ENCODE data around the gene RXFP3. TPM values are rescaled to one million over a fixed set of nuclear protein-coding genes. Genes with fewer than 3 reads are reported as not detected.

The RXFP3 gene
- total and polyA plus RNA-seq, 2 of the 8 experiments (the other 6 are each of a cell fraction or from before 2014, with no cell fraction given) = 0.15 TPM; not detected in 1

DNA sequence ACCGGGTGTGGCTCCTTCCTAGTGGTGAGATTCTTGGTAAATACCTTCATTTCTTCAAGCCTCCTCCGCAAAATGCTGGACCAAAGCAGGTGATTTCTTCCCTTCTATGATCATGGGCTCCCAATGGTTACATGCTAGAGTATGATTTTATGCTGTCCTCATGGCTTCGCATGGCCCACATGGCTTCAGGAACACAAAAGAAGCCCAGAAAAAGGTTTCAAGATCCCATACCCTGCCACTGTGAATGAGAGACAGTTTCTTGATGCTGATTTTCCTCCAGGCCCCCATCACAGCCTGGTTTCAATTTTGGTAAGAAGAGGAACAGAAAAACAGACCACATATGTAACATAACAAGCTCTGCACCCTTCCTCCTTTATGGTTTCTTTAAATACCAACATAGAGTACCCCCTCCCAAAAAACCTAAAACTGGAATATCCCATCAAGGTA, 2.4 kb upstream of the RXFP3 start:
- Histone ChIP-seq H2BK5ac (ENCODE audit: low read depth, low read length) (no peak overlapping the region), H3K27ac (ENCODE audit: low read depth, low read length) (no peak overlapping the region), H4K8ac (ENCODE audit: extremely low read depth, insufficient read depth, low read length) (no peak overlapping the region), H3K9me3 (ENCODE audit: insufficient read depth in 2 of 2, low read depth in 1 of 2, low read length in 1 of 2) (no peaks in the 10 kb centered on the region), H3K56ac (replicated peaks; ENCODE audit: insufficient read length, low read depth, low read length) (no peak overlapping the region), H4K91ac (replicated peaks; ENCODE audit: insufficient read length, low read length) (no peak overlapping the region), H3K36me3 (ENCODE audit: control insufficient read depth in 2 of 4, insufficient read depth in 4 of 4, low read length in 3 of 4) (no peaks in the 10 kb centered on the region), H3K4me3 (ENCODE audit: extremely low read depth in 1 of 4, insufficient read depth in 2 of 4, low read depth in 3 of 4, low read length in 4 of 4) (no peak overlapping the region), H2BK15ac (ENCODE audit: low read length) (no peak overlapping the region), H4K20me1 (replicated peaks in 1 of 2; ENCODE audit: control insufficient read depth in 1 of 2, insufficient read depth in 2 of 2, low read length in 2 of 2) (no peaks in the 10 kb centered on the region), H3K4me2 (ENCODE audit: insufficient read depth in 1 of 2, low read depth in 2 of 2, low read length in 2 of 2) (no peak overlapping the region), H3K18ac (ENCODE audit: extremely low read depth, low read length) (no peak overlapping the region), H3K23me2 (ENCODE audit: low read depth, low read length) (peaks cover 7% of the 10 kb centered on the region), H3K4me1 (replicated peaks in 1 of 4; ENCODE audit: control insufficient read depth in 3 of 4, insufficient read depth in 4 of 4, low read length in 3 of 4) (peaks cover 2 to 13% (median 8%) of the 10 kb centered on the region in 4 experiments; a peak in 6 of 7 replicates), H2BK120ac (replicated peaks; ENCODE audit: low read depth, low read length) (no peak overlapping the region), H3K79me2 (ENCODE audit: control insufficient read depth in 1 of 2, insufficient read depth in 2 of 2, low read length in 2 of 2) (no peaks in the 10 kb centered on the region), H3K27me3 (replicated peaks in 1 of 4; ENCODE audit: control insufficient read depth in 3 of 4, extremely low read depth in 1 of 4, insufficient read depth in 3 of 4, low read length in 3 of 4) (peaks cover 0 to 17% (median 13%) of the 10 kb centered on the region in 4 experiments; a peak in 5 of 7 replicates), H4K5ac (ENCODE audit: insufficient read length, low read depth, low read length) (no peak overlapping the region), H2AFZ (ENCODE audit: low read length) (no peak overlapping the region), H2BK12ac (ENCODE audit: low read depth, low read length) (no peak overlapping the region), H3K79me1 (ENCODE audit: low read depth, low read length) (no peaks in the 10 kb centered on the region), H3K14ac (ENCODE audit: insufficient read length) (no peak overlapping the region), H3K23ac (ENCODE audit: insufficient read length) (no peak overlapping the region), H3K9ac (replicated peaks in 1 of 4; ENCODE audit: extremely low read depth in 1 of 4, low read depth in 3 of 4, low read length in 3 of 4) (no peak overlapping the region), H2AK5ac (ENCODE audit: low read depth, low read length) (no peak overlapping the region), H3K4ac (replicated peaks; ENCODE audit: insufficient read length, low read depth, low read length) (no peak overlapping the region), H2BK20ac (ENCODE audit: low read length) (no peak overlapping the region)
- 85% methylated on average over 3 of the region's 3 CpGs; no CpG with 5 or more reads in 1 of the 2 experiments for WGBS, 2 experiments (ENCODE audit: extremely low coverage in 1 of 2, insufficient coverage in 1 of 2, insufficient read length in 1 of 2, insufficient replicate concordance in 2 of 2, low coverage in 1 of 2, low lambda C conversion rate in 2 of 2, missing lambda C conversion rate in 1 of 2)
- ChIA-PET POLR2A (ENCODE audit: partially characterized antibody) (no interaction called here), CTCF (ENCODE audit: partially characterized antibody) (interaction anchor here (0.7 to 4.6 kb wide), 29 partner anchors 9 to 463 kb away, joined by 3 to 44 read pairs (median 4); partner anchors contain the start of gene ADAMTS12)
- TF ChIP-seq SRF (IDR thresholded peaks at IDR 0.05; ENCODE audit: low read depth, low read length) = no peak
- no peak for TF ChIP-seq CHD2 (IDR thresholded peaks at IDR 0.05; ENCODE audit: low read length)
- TF ChIP-seq MAFK (IDR thresholded peaks at IDR 0.05; ENCODE audit: low read depth, low read length) = no peak
- TF ChIP-seq SP4 (IDR thresholded peaks at IDR 0.05; ENCODE audit: low read length) = no peak
- TF ChIP-seq NANOG (IDR thresholded peaks at IDR 0.05; ENCODE audit: insufficient read depth, low read depth, low read length, poor library complexity, severe bottlenecking) = no peak
- TF ChIP-seq RBBP5 (IDR thresholded peaks at IDR 0.05; ENCODE audit: borderline replicate concordance, low read depth, low read length) = no peak
- TF ChIP-seq PHF8 (conservative IDR thresholded peaks at IDR 0.05; ENCODE audit: low read depth, low read length) = no peak
- FAIRE-seq = no peak
- no peak for DNase-seq (ENCODE audit: low read depth in 1 of 2, low spot score in 2 of 2)
